HepG2 (cell line): Measurements from ENCODE around the gene C16orf89. TPM values are rescaled to one million over a fixed set of nuclear protein-coding genes. Genes with fewer than 3 reads are reported as not detected.

ENCODE experiments used
- ARID3A ChIP-seq: IDR thresholded peaks from 2 replicates; pipeline ENCODE4 v1.6.1; 2012; ENCODE audit warnings: low read depth, low read length, improper control_type of control experiment
- CBFB ChIP-seq: sonication (generic); formaldehyde crosslinking; IDR thresholded peaks from 2 replicates; pipeline ENCODE4 v1.4.0; 2020; ENCODE audit warnings: missing genetic modification reagents
- HMGXB3 ChIP-seq: sonication (generic); formaldehyde crosslinking; IDR thresholded peaks from 2 replicates; pipeline ENCODE4 v1.4.0; 2020; ENCODE audit warnings: missing genetic modification reagents, borderline replicate concordance
- MAFG ChIP-seq: sonication (generic); formaldehyde crosslinking; IDR thresholded peaks from 2 replicates; pipeline ENCODE4 v1.5.1; 2020; ENCODE audit warnings: mild to moderate bottlenecking, missing genetic modification reagents
- MAFK ChIP-seq, 2 experiments: IDR thresholded peaks in 1 of 2; conservative IDR thresholded peaks in 1 of 2; 2 replicates each; pipeline ENCODE4 v1.6.1; 2011; ENCODE audit warnings: improper control_type of control experiment in 2 of 2, low read length in 2 of 2
- RFX5 ChIP-seq: IDR thresholded peaks from 2 replicates; pipeline ENCODE4 v1.6.1; 2011; ENCODE audit warnings: low read depth, low read length, improper control_type of control experiment
- RXRB ChIP-seq: IDR thresholded peaks from 2 replicates; pipeline ENCODE4 v1.6.1; 2016; ENCODE audit warnings: borderline replicate concordance, missing genetic modification reagents, missing compliant biosample characterization
- ZNF383 ChIP-seq: sonication (generic); formaldehyde crosslinking; IDR thresholded peaks from 2 replicates; pipeline ENCODE4 v1.4.0; 2020; ENCODE audit warnings: missing genetic modification reagents, mild to moderate bottlenecking, borderline replicate concordance
- ZNF737 ChIP-seq: sonication (generic); formaldehyde crosslinking; IDR thresholded peaks from 2 replicates; pipeline ENCODE4 v1.5.0; 2020; ENCODE audit warnings: missing genetic modification reagents, mild to moderate bottlenecking, borderline replicate concordance
- ZNF777 ChIP-seq: sonication (generic); formaldehyde crosslinking; IDR thresholded peaks from 2 replicates; pipeline ENCODE4 v1.4.0; 2020; ENCODE audit warnings: missing genetic modification reagents
- polyA plus RNA-seq, 8 experiments: library from polyadenylated mRNA; depleted of rRNA in 3 of 8; stranded (reverse) in 7 of 8; unstranded in 1 of 8; fragments of >200 nt; fragmentation: Illumina TruSeq in 4 of 8; extraction: Trizol in 4 of 8; gene quantifications; 2 replicates each; pipeline versions ENCODE4 v1.2.1 to v1.2.3, GENCODE V29; 2011 to 2016; ENCODE audit warnings: low read depth in 4 of 8, missing spikeins in 1 of 8, mixed read lengths in 1 of 8; ENCODE audit not compliant: insufficient read depth in 1 of 8
- total RNA-seq, 5 experiments: library from RNA; depleted of rRNA; stranded (reverse); fragments of >200 nt; fragmentation: Illumina TruSeq; extraction: Trizol; gene quantifications; 2 replicates each; pipeline ENCODE4 v1.2.3, GENCODE V29; 2016; ENCODE audit warnings: low read depth in 1 of 5
- TF ChIP-seq, protein P1 (sequence below): IDR thresholded peaks from 2 replicates; pipeline ENCODE4 v1.4.0; 2020; ENCODE audit warnings: mild to moderate bottlenecking, missing genetic modification reagents
- TF ChIP-seq, protein P2 (sequence below): IDR thresholded peaks from 2 replicates; pipeline ENCODE4 v1.6.1; 2018; ENCODE audit warnings: missing genetic modification reagents, mild to moderate bottlenecking, missing compliant biosample characterization

The C16orf89 gene
- total and polyA plus RNA-seq, 2 of the 13 experiments (the other 11 are each of a cell fraction or from before 2014, with no cell fraction given), result 1.9 to 3.4 TPM

DNA sequence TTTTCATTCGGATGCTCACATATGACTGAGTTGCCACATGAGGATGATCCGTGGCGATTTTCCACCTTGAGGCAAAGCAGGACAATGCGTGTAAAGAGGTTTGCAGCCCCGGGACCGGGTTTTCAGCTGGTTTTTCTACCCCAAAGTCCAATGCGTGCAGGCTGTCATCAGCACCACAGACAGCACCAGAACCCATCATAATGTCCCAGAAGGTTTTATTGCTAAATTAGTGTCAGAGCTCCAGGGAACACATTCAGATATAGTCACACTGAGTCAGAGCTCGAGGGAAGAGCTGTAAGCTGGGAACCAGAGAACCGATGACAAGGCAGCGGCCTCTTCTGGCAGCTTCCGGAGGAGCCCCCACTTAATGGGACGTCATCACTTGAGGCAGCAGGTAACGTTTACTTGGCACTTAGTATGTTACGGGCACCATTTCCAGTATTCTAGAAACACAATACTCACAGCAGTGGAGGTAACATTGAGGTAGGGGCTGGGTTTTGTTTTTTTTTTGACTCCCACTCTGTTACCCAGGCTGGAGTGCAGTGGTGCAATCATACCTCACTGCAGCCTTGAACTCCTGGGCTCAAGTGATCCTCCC lies 23.1 kb downstream of the C16orf89 start (continued):
- TF ChIP-seq, protein P1, sequence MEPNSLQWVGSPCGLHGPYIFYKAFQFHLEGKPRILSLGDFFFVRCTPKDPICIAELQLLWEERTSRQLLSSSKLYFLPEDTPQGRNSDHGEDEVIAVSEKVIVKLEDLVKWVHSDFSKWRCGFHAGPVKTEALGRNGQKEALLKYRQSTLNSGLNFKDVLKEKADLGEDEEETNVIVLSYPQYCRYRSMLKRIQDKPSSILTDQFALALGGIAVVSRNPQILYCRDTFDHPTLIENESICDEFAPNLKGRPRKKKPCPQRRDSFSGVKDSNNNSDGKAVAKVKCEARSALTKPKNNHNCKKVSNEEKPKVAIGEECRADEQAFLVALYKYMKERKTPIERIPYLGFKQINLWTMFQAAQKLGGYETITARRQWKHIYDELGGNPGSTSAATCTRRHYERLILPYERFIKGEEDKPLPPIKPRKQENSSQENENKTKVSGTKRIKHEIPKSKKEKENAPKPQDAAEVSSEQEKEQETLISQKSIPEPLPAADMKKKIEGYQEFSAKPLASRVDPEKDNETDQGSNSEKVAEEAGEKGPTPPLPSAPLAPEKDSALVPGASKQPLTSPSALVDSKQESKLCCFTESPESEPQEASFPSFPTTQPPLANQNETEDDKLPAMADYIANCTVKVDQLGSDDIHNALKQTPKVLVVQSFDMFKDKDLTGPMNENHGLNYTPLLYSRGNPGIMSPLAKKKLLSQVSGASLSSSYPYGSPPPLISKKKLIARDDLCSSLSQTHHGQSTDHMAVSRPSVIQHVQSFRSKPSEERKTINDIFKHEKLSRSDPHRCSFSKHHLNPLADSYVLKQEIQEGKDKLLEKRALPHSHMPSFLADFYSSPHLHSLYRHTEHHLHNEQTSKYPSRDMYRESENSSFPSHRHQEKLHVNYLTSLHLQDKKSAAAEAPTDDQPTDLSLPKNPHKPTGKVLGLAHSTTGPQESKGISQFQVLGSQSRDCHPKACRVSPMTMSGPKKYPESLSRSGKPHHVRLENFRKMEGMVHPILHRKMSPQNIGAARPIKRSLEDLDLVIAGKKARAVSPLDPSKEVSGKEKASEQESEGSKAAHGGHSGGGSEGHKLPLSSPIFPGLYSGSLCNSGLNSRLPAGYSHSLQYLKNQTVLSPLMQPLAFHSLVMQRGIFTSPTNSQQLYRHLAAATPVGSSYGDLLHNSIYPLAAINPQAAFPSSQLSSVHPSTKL (CRISPR knock-in tag), result no peak
- TF ChIP-seq ZNF777 (CRISPR knock-in tag), result no peak
- no peak for TF ChIP-seq ARID3A
- TF ChIP-seq MAFG (CRISPR knock-in tag), result no peak
- no peak for TF ChIP-seq ZNF737 (CRISPR knock-in tag)
- peak; percentile 21; the same call in 1 of the 2 replicates for TF ChIP-seq RXRB
- no peak for TF ChIP-seq ZNF383 (CRISPR knock-in tag)
- TF ChIP-seq HMGXB3, result no peak; the same call in 1 of the 2 replicates
- TF ChIP-seq, protein P2, sequence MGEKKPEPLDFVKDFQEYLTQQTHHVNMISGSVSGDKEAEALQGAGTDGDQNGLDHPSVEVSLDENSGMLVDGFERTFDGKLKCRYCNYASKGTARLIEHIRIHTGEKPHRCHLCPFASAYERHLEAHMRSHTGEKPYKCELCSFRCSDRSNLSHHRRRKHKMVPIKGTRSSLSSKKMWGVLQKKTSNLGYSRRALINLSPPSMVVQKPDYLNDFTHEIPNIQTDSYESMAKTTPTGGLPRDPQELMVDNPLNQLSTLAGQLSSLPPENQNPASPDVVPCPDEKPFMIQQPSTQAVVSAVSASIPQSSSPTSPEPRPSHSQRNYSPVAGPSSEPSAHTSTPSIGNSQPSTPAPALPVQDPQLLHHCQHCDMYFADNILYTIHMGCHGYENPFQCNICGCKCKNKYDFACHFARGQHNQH, result no peak
- 0 out of 4 replicates have a peak, but pooled peaks of 1 of the 2 experiments have one; percentile 0 for TF ChIP-seq MAFK (conservative IDR thresholded peaks at IDR 0.05 in 1 of 2, IDR thresholded peaks at IDR 0.05 in 1 of 2; ENCODE audit: low read length in 2 of 2)
- no peak for TF ChIP-seq CBFB (CRISPR knock-in tag)
- TF ChIP-seq RFX5, result no peak
